Activated naive CD8-positive, alpha-beta T cell treated with anti-CD3 and anti-CD28 coated beads, Interleukin-2, amount 50 U/mL, for 24 hours (primary cell): ENCODE results near the gene LITAFD.
"Not testable (repeated sequence)": the region's sequence is repeated elsewhere in the genome, so short reads cannot be mapped to it uniquely, and the experiment has no call there.

Experiments
- ATAC-seq: fragments of 150-1000 bp; cut with Tn5 transposase; one replicate; pipeline ENCODE4 v1.10.0; 2021
- DNase-seq: peaks from one replicate; pipeline ENCODE4 v3.0.0; 2021
- H3K27ac Mint-ChIP-seq: one replicate; pipeline ENCODE4 v1.8.0; 2021; ENCODE audit warnings: mild to moderate bottlenecking, mixed read lengths
- H3K27me3 Mint-ChIP-seq: one replicate; pipeline ENCODE4 v1.8.0; 2021; ENCODE audit warnings: mixed read lengths
- H3K36me3 Mint-ChIP-seq: one replicate; pipeline ENCODE4 v1.8.0; 2021; ENCODE audit warnings: low read depth, mixed read lengths
- H3K4me1 Mint-ChIP-seq: one replicate; pipeline ENCODE4 v1.8.0; 2021; ENCODE audit warnings: mixed read lengths
- H3K4me3 Mint-ChIP-seq: one replicate; pipeline ENCODE4 v1.8.0; 2021; ENCODE audit warnings: mild to moderate bottlenecking, moderate library complexity, mixed read lengths
- H3K9me3 Mint-ChIP-seq: one replicate; pipeline ENCODE4 v1.8.0; 2021; ENCODE audit warnings: mixed read lengths

The LITAFD gene

GRCh38 chr16:8863594-8864424 lies 18.3 kb upstream of the LITAFD start:
- H3K27me3 Mint-ChIP-seq = no peaks in the 10 kb centered on the region
- H3K4me1 Mint-ChIP-seq = peaks cover 38% of the 10 kb centered on the region
- ATAC-seq = no peak
- no peak overlapping the region for H3K4me3 Mint-ChIP-seq
- H3K27ac Mint-ChIP-seq = no peak overlapping the region
- H3K9me3 Mint-ChIP-seq = no peaks in the 10 kb centered on the region
- peaks cover 5% of the 10 kb centered on the region for H3K36me3 Mint-ChIP-seq
- DNase-seq = no peak

- Mint-ChIP-seq H3K9me3 (no peaks in the 10 kb centered on the region), H3K4me1 (peaks cover 43% of the 10 kb centered on the region)
Observed at GRCh38 chr16:8864480-8865110, 17.6 kb upstream of the LITAFD start.

GRCh38 chr16:8865145-8865882 lies 16.8 kb upstream of the LITAFD start:
- no peaks in the 10 kb centered on the region for H3K9me3 Mint-ChIP-seq
- peak overlapping the region; percentile 7 for H3K27ac Mint-ChIP-seq
- no peaks in the 10 kb centered on the region for H3K27me3 Mint-ChIP-seq
- peak overlapping the region; percentile 33 for H3K4me3 Mint-ChIP-seq
- peaks cover 46% of the 10 kb centered on the region for H3K4me1 Mint-ChIP-seq
- DNase-seq (no peak), ATAC-seq (no peak)
- peaks cover 3% of the 10 kb centered on the region for H3K36me3 Mint-ChIP-seq

More at GRCh38 chr16:8864480-8865110, 17.6 kb upstream of the LITAFD start:
- H3K36me3 Mint-ChIP-seq = peaks cover 3% of the 10 kb centered on the region
- DNase-seq = no peak
- no peak for ATAC-seq
- H3K27ac Mint-ChIP-seq = no peak overlapping the region
- H3K27me3 Mint-ChIP-seq = no peaks in the 10 kb centered on the region
- no peak overlapping the region for H3K4me3 Mint-ChIP-seq

- Mint-ChIP-seq H3K9me3 (no peaks in the 10 kb centered on the region), H3K27me3 (no peaks in the 10 kb centered on the region), H3K27ac (no peak overlapping the region), H3K4me3 (peak overlapping the region; percentile 96), H3K4me1 (peaks cover 54% of the 10 kb centered on the region), H3K36me3 (peaks cover 3% of the 10 kb centered on the region)
- ATAC-seq (no peak), DNase-seq (no peak)
Observed at GRCh38 chr16:8866118-8866883, 15.8 kb upstream of the LITAFD start.

- H3K27me3 Mint-ChIP-seq = no peaks in the 10 kb centered on the region
- DNase-seq = no peak
- no peak overlapping the region for H3K27ac Mint-ChIP-seq
- peaks cover 3% of the 10 kb centered on the region for H3K36me3 Mint-ChIP-seq
- peaks cover 56% of the 10 kb centered on the region for H3K4me1 Mint-ChIP-seq
- ATAC-seq = no peak
- no peaks in the 10 kb centered on the region for H3K9me3 Mint-ChIP-seq
- H3K4me3 Mint-ChIP-seq = peak overlapping the region; percentile 96
Observed at GRCh38 chr16:8866884-8867215, 15.3 kb upstream of the LITAFD start.

- Mint-ChIP-seq H3K4me3 (peak overlapping the region; percentile 96), H3K9me3 (no peaks in the 10 kb centered on the region), H3K27me3 (no peaks in the 10 kb centered on the region), H3K27ac (peak overlapping the region; percentile 89), H3K36me3 (peaks cover 3% of the 10 kb centered on the region), H3K4me1 (peaks cover 51% of the 10 kb centered on the region)
- DNase-seq (peak; percentile 31), ATAC-seq (no peak)
Observed at GRCh38 chr16:8867216-8867931, 14.8 kb upstream of the LITAFD start.

- Mint-ChIP-seq H3K27me3 (no peaks in the 10 kb centered on the region), H3K4me3 (peak overlapping the region; percentile 96), H3K36me3 (peaks cover 3% of the 10 kb centered on the region), H3K4me1 (peaks cover 48% of the 10 kb centered on the region), H3K9me3 (no peaks in the 10 kb centered on the region), H3K27ac (peak overlapping the region; percentile 89)
- ATAC-seq (no peak), DNase-seq (peak; percentile 30)
Observed at GRCh38 chr16:8867932-8868415, 14.2 kb upstream of the LITAFD start.

- H3K9me3 Mint-ChIP-seq = no peaks in the 10 kb centered on the region
- DNase-seq (peak; percentile 89), ATAC-seq (peak; percentile 77)
- peaks cover 3% of the 10 kb centered on the region for H3K36me3 Mint-ChIP-seq
- H3K27me3 Mint-ChIP-seq = no peaks in the 10 kb centered on the region
- H3K4me3 Mint-ChIP-seq = peak within 1 kb of the TSS; percentile 96
- peaks cover 48% of the 10 kb centered on the region for H3K4me1 Mint-ChIP-seq
- peak within 1 kb of the TSS; percentile 89 for H3K27ac Mint-ChIP-seq
Observed at GRCh38 chr16:8868416-8869211, 13.5 kb upstream of the LITAFD start, which contains the start of gene CARHSP1. Gene CARHSP1, minus strand, starts transcription at chr16:8869006. Its CDS starts 9,678 bp downstream, at chr16:8859328.

- no peak for ATAC-seq
- peaks cover 49% of the 10 kb centered on the region for H3K4me1 Mint-ChIP-seq
Observed at GRCh38 chr16:8869212-8869987, 12.8 kb upstream of the LITAFD start.

GRCh38 chr16:8869988-8870241 lies 12.2 kb upstream of the LITAFD start:
- H3K9me3 Mint-ChIP-seq, DNase-seq, H3K4me3 Mint-ChIP-seq, ATAC-seq, H3K36me3 Mint-ChIP-seq, H3K27me3 Mint-ChIP-seq, H3K27ac Mint-ChIP-seq: not testable (repeated sequence)
- peaks cover 48% of the 10 kb centered on the region for H3K4me1 Mint-ChIP-seq

More at GRCh38 chr16:8869212-8869987, 12.8 kb upstream of the LITAFD start:
- Mint-ChIP-seq H3K27ac (peak overlapping the region; percentile 88), H3K36me3 (peaks cover 3% of the 10 kb centered on the region), H3K9me3 (no peaks in the 10 kb centered on the region), H3K4me3 (peak overlapping the region; percentile 87), H3K27me3 (no peaks in the 10 kb centered on the region)
- DNase-seq = peak; percentile 26

- H3K4me3 Mint-ChIP-seq = no peak overlapping the region
- H3K36me3 Mint-ChIP-seq = peaks cover 3% of the 10 kb centered on the region
- H3K9me3 Mint-ChIP-seq = no peaks in the 10 kb centered on the region
- DNase-seq = no peak
- no peaks in the 10 kb centered on the region for H3K27me3 Mint-ChIP-seq
- H3K27ac Mint-ChIP-seq = no peak overlapping the region
- peaks cover 32% of the 10 kb centered on the region for H3K4me1 Mint-ChIP-seq
- ATAC-seq = no peak
Observed at GRCh38 chr16:8872071-8872470, 10.1 kb upstream of the LITAFD start.

GRCh38 chr16:8872967-8873865 lies 8.9 kb upstream of the LITAFD start:
- Mint-ChIP-seq H3K4me1 (peaks cover 25% of the 10 kb centered on the region), H3K4me3 (no peak overlapping the region), H3K27ac (no peak overlapping the region), H3K27me3 (no peaks in the 10 kb centered on the region), H3K36me3 (no peaks in the 10 kb centered on the region), H3K9me3 (no peaks in the 10 kb centered on the region)
- ATAC-seq = no peak
- no peak for DNase-seq
